ENCODE data around the gene MYO5C.
A peak's percentile ranks its signal among the peaks of the same experiment; 100 is the strongest.
"Not testable (repeated sequence)": the region's sequence is repeated elsewhere in the genome, so short reads cannot be mapped to it uniquely, and the experiment has no call there.

Gene MYO5C

GRCh38 chr15:52179278-52180195 is 116.1 kb downstream of the MYO5C start:
- DNase-seq (ENCODE audit: low read depth), result peak; percentile 39
- peak overlapping the region; percentile 53 for H3K4me3 ChIP-seq (ENCODE audit: low read depth, low read length)
- no peak for TF ChIP-seq CTCF (IDR thresholded peaks at IDR 0.05; ENCODE audit: low read depth, low read length, missing control alignments)
- in situ Hi-C loops (cut with HindIII; ENCODE audit: low sequenced_read_pairs), result no loop called here

GRCh38 chr15:52178765-52179164 is 116.8 kb downstream of the MYO5C start:
- in situ Hi-C loops (cut with HindIII; ENCODE audit: low sequenced_read_pairs), result no loop called here
- no peak for DNase-seq (ENCODE audit: low read depth)
- no peak for TF ChIP-seq CTCF (IDR thresholded peaks at IDR 0.05; ENCODE audit: low read depth, low read length, missing control alignments)
- peak overlapping the region; percentile 53 for H3K4me3 ChIP-seq (ENCODE audit: low read depth, low read length)

GRCh38 chr15:52172869-52173268 is 122.7 kb downstream of the MYO5C start:
- TF ChIP-seq CTCF (IDR thresholded peaks at IDR 0.05; ENCODE audit: low read depth, low read length, missing control alignments), result no peak
- no peak overlapping the region for H3K4me3 ChIP-seq (ENCODE audit: low read depth, low read length)
- no peak for DNase-seq (ENCODE audit: low read depth)
- in situ Hi-C loops (cut with HindIII; ENCODE audit: low sequenced_read_pairs), result no loop called here

- in situ Hi-C loops (cut with HindIII; ENCODE audit: low sequenced_read_pairs), result no loop called here
- DNase-seq (ENCODE audit: low read depth), result no peak
- H3K4me3 ChIP-seq (ENCODE audit: low read depth, low read length), result no peak overlapping the region
- no peak for TF ChIP-seq CTCF (IDR thresholded peaks at IDR 0.05; ENCODE audit: low read depth, low read length, missing control alignments)
Observed at GRCh38 chr15:52171807-52172206, 123.8 kb downstream of the MYO5C start.

- peak; percentile 21 for TF ChIP-seq CTCF (IDR thresholded peaks at IDR 0.05; ENCODE audit: low read depth, low read length, missing control alignments)
- DNase-seq (ENCODE audit: low read depth), result no peak
- no peak overlapping the region for H3K4me3 ChIP-seq (ENCODE audit: low read depth, low read length)
- in situ Hi-C loops (cut with HindIII; ENCODE audit: low sequenced_read_pairs), result no loop called here
Observed at GRCh38 chr15:52171386-52171785, 124.2 kb downstream of the MYO5C start.

- in situ Hi-C loops (cut with HindIII; ENCODE audit: low sequenced_read_pairs); H3K4me3 ChIP-seq (ENCODE audit: low read depth, low read length); DNase-seq (ENCODE audit: low read depth): not testable (repeated sequence)
Observed at GRCh38 chr15:52170199-52170598, 125.4 kb downstream of the MYO5C start.

GRCh38 chr15:52165494-52166131 is 130.0 kb downstream of the MYO5C start:
- H3K4me3 ChIP-seq (ENCODE audit: low read depth, low read length); DNase-seq (ENCODE audit: low read depth); in situ Hi-C loops (cut with HindIII; ENCODE audit: low sequenced_read_pairs): not testable (repeated sequence)

Data from astrocyte of the cerebellum (primary cell).